Activated naive CD4-positive, alpha-beta T cell treated with anti-CD3 and anti-CD28 coated beads for 36 hours (primary cell): ENCODE data around the gene PREP. TPM values are rescaled to one million over a fixed set of nuclear protein-coding genes. Genes with fewer than 3 reads are reported as not detected.
"Not testable (repeated sequence)": the region's sequence is repeated elsewhere in the genome, so short reads cannot be mapped to it uniquely, and the experiment has no call there.

ENCODE experiments used
- CTCF ChIA-PET: fragments of 350-600 bp; sonication (Branson Sonifier 250); formaldehyde crosslinking; loops from one replicate; lab custom pipeline; 2021; ENCODE audit warnings: antibody characterized with exemption; lab: Charles Lee
- DNase-seq: peaks from one replicate; pipeline ENCODE4 v3.0.0-alpha.2; 2020
- H3K27ac Mint-ChIP-seq: one replicate; pipeline ENCODE4 v1.8.0; 2021; ENCODE audit warnings: mild to moderate bottlenecking, mixed read lengths
- H3K27me3 Mint-ChIP-seq: one replicate; pipeline ENCODE4 v1.8.0; 2021; ENCODE audit warnings: low read depth, mixed read lengths
- H3K36me3 Mint-ChIP-seq: one replicate; pipeline ENCODE4 v1.8.0; 2021; ENCODE audit warnings: low read depth, mixed read lengths
- H3K4me1 Mint-ChIP-seq: one replicate; pipeline ENCODE4 v1.8.0; 2021; ENCODE audit warnings: low read depth, mixed read lengths
- H3K4me3 Mint-ChIP-seq: one replicate; pipeline ENCODE4 v1.8.0; 2021; ENCODE audit warnings: mild to moderate bottlenecking, moderate library complexity, mixed read lengths
- H3K9me3 Mint-ChIP-seq: one replicate; pipeline ENCODE4 v1.8.0; 2021; ENCODE audit warnings: mixed read lengths
- intact Hi-C: fragments of 100-400 bp; cut with micrococcal nuclease; formaldehyde crosslinking; loops from one replicate; pipeline ENCODE4 v1.15.1; 2023
- total RNA-seq, 2 experiments: library from RNA; stranded (reverse); gene quantifications; one replicate each; pipeline ENCODE4 v1.2.3, GENCODE V29; 2021

The PREP gene
- total RNA-seq, 2 experiments from 2014 or later, result 32.6 to 33.9 TPM

GRCh38 chr6:105429676-105430075 is 26.8 kb upstream of the PREP start:
- Mint-ChIP-seq H3K27me3 (peaks cover 3% of the 10 kb centered on the region), H3K9me3 (no peaks in the 10 kb centered on the region), H3K4me1 (no peaks in the 10 kb centered on the region), H3K4me3 (no peak overlapping the region), H3K36me3 (no peaks in the 10 kb centered on the region), H3K27ac (no peak overlapping the region)
- CTCF ChIA-PET, result interaction anchor here (0.7 to 1.5 kb wide), 5 partner anchors 12 to 491 kb away, joined by 3 read pairs; no protein-coding TSS in a partner anchor
- intact Hi-C loops, result loop anchor here (5.0 kb wide), 2 partner anchors 298 to 1018 kb away; no protein-coding TSS in a partner anchor
- no peak for DNase-seq

DNA sequence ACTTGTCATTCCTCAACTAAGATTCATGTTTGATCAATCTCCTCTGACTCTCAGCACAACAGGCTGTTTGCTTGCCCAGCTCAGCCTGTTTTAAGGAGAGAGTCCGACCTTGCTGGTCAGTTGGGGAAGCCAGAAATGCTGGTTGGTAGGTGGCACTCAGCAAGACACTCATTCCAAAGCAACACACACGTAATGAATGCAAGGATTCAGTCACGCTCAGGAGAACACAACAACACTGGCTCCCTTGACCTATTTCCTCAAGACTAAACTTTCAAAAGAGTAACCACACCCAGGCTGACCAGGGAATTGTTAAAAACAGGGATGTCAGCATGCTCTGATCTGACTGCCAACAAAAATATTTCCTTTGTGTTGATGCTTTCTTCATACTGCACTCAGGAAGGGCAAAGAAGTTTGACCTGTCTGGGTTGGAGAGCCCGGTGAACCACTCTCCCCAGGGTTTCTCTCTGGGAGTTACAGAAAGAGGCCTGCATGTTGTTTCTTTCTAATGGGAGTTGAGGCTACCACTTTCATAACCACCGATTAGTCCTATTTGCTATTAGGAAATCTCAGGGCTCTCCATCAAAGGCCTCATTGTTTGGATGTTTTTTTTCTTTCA is 25.6 kb upstream of the PREP start:
- CTCF ChIA-PET, result interaction anchor here (1.1 kb wide), 1 partner anchor 343 kb away, joined by 4 read pairs; no protein-coding TSS in a partner anchor
- Mint-ChIP-seq H3K9me3 (no peaks in the 10 kb centered on the region), H3K4me1 (no peaks in the 10 kb centered on the region), H3K36me3 (no peaks in the 10 kb centered on the region), H3K4me3 (no peak overlapping the region), H3K27ac (no peak overlapping the region), H3K27me3 (peaks cover 5% of the 10 kb centered on the region)
- intact Hi-C loops, result no loop called here
- DNase-seq, result no peak

- H3K4me3 Mint-ChIP-seq, result no peak overlapping the region
- peaks cover 3% of the 10 kb centered on the region for H3K27me3 Mint-ChIP-seq
- DNase-seq, result peak; percentile 74
- intact Hi-C loops, result loop anchor here (1.0 kb wide), 2 partner anchors 337 to 634 kb away; no protein-coding TSS in a partner anchor
- CTCF ChIA-PET, result interaction anchor here (0.9 to 2.6 kb wide), 3 partner anchors 75 to 337 kb away, joined by 3 to 19 read pairs (median 11); no protein-coding TSS in a partner anchor
- no peaks in the 10 kb centered on the region for H3K36me3 Mint-ChIP-seq
- no peaks in the 10 kb centered on the region for H3K9me3 Mint-ChIP-seq
- no peaks in the 10 kb centered on the region for H3K4me1 Mint-ChIP-seq
- H3K27ac Mint-ChIP-seq, result no peak overlapping the region
Observed at GRCh38 chr6:105424175-105424783, 21.4 kb upstream of the PREP start.

DNA sequence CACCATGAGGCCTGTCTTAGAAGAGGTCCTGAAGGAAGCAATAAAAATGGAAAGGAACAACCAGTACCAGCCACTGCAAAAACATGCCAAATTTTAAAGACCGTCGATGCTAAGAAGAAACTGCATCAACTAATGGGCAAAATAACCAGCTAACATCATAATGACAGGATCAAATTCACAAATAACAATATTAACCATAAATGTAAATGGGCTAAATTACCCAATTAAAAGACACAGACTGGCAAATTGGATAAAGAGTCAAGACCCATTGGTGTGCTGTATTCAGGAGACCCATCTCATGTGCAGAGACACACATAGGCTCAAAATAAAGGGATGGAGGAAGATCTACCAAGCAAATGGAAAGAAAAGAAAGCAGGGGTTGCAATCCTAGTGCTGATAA is 14.1 kb upstream of the PREP start:
- intact Hi-C loops, H3K4me3 Mint-ChIP-seq, H3K4me1 Mint-ChIP-seq, H3K36me3 Mint-ChIP-seq, H3K27ac Mint-ChIP-seq, DNase-seq: not testable (repeated sequence)
- CTCF ChIA-PET, result interaction anchor here (1.8 kb wide), 1 partner anchor 329 kb away, joined by 4 read pairs; no protein-coding TSS in a partner anchor
- peaks cover 30% of the 10 kb centered on the region for H3K9me3 Mint-ChIP-seq
- H3K27me3 Mint-ChIP-seq, result peaks cover 33% of the 10 kb centered on the region

- H3K9me3 Mint-ChIP-seq, result peaks cover under 1% of the 10 kb centered on the region
- CTCF ChIA-PET, result interaction anchor here (0.7 to 1.0 kb wide), 2 partner anchors 22 to 471 kb away, joined by 3 read pairs; no protein-coding TSS in a partner anchor
- no peak overlapping the region for H3K27ac Mint-ChIP-seq
- intact Hi-C loops, result loop anchor here (10.0 kb wide), 1 partner anchor 195 kb away; no protein-coding TSS in a partner anchor
- peaks cover 6% of the 10 kb centered on the region for H3K4me1 Mint-ChIP-seq
- H3K27me3 Mint-ChIP-seq, result peaks cover 31% of the 10 kb centered on the region
- no peak for DNase-seq
- no peaks in the 10 kb centered on the region for H3K36me3 Mint-ChIP-seq
- no peak overlapping the region for H3K4me3 Mint-ChIP-seq
Observed at GRCh38 chr6:105409734-105410133, 6.9 kb upstream of the PREP start.

GRCh38 chr6:105402090-105402938 is 568 bp downstream of the PREP start:
- intact Hi-C loops, result loop anchor here (2.0 to 10.0 kb wide), 3 partner anchors 188 to 720 kb away; no protein-coding TSS in a partner anchor
- peaks cover 62% of the 10 kb centered on the region for H3K4me1 Mint-ChIP-seq

DNA sequence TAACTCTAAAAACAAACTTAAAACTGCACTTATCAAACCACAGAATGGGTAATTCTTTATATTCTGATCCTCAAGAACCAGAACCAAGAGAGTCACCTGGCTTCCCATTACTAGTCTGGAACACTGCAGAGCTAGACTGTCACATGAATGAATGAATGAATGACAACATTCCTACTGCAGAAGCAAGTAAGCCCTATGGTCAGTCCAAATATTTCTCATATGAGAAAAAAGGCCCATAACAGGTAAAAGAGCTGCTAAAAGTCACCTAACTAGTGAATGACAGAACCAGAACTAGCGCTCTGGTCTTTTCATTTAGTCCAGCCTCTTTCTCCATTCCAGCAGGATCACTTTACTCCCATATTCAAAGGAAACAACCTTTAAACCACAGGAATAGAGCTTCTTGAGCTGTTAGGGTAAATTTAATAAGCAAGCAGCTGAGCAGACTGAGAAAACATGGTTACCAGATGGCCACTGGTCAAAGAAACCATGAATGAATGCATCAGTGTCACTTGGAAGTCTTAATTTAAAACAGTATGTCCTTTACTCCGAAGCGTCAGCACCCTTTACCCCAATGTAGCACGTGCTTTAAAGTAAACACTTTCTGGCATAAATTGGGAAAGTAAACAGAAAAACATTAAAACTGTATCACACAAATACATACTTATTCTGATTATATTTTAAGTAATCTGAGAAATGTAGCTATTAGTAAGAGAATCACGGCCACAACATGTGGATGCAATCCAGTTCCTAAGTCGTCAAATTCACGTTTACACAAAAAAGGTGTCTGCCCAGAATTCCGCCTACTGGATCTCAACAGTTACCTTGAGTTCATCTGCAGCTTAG is 1.4 kb downstream of the PREP start:
- no peaks in the 10 kb centered on the region for H3K27me3 Mint-ChIP-seq
- H3K4me3 Mint-ChIP-seq, result peak overlapping the region; percentile 88
- H3K36me3 Mint-ChIP-seq, result peaks cover 2% of the 10 kb centered on the region
- H3K27ac Mint-ChIP-seq, result no peak overlapping the region
- no peak for DNase-seq
- intact Hi-C loops, result loop anchor here (2.0 to 10.0 kb wide), 3 partner anchors 187 to 719 kb away; no protein-coding TSS in a partner anchor
- no peaks in the 10 kb centered on the region for H3K9me3 Mint-ChIP-seq
- peaks cover 62% of the 10 kb centered on the region for H3K4me1 Mint-ChIP-seq
- CTCF ChIA-PET, result interaction anchor here (0.7 to 2.1 kb wide), 3 partner anchors 29 to 102 kb away, joined by 3 to 4 read pairs (median 3); no protein-coding TSS in a partner anchor

More at GRCh38 chr6:105402090-105402938, 568 bp downstream of the PREP start:
- peak; percentile 38 for DNase-seq
- Mint-ChIP-seq H3K4me3 (peak overlapping the region; percentile 88), H3K27me3 (peaks cover 3% of the 10 kb centered on the region), H3K9me3 (no peaks in the 10 kb centered on the region), H3K27ac (no peak overlapping the region), H3K36me3 (no peaks in the 10 kb centered on the region)
- CTCF ChIA-PET, result interaction anchor here (0.6 to 2.1 kb wide), 9 partner anchors 8 to 318 kb away, joined by 3 to 8 read pairs (median 3); no protein-coding TSS in a partner anchor

- DNase-seq, result no peak
- no peak overlapping the region for H3K27ac Mint-ChIP-seq
- intact Hi-C loops, result loop anchor here (5.0 to 10.0 kb wide), 2 partner anchors 186 to 613 kb away; no protein-coding TSS in a partner anchor
- H3K27me3 Mint-ChIP-seq, result no peaks in the 10 kb centered on the region
- H3K9me3 Mint-ChIP-seq, result no peaks in the 10 kb centered on the region
- H3K4me3 Mint-ChIP-seq, result no peak overlapping the region
- CTCF ChIA-PET, result interaction anchor here (1.0 kb wide), 1 partner anchor 40 kb away, joined by 3 read pairs; no protein-coding TSS in a partner anchor
- peaks cover 62% of the 10 kb centered on the region for H3K4me1 Mint-ChIP-seq
- H3K36me3 Mint-ChIP-seq, result peaks cover 7% of the 10 kb centered on the region
Observed at GRCh38 chr6:105400501-105400900, 2.4 kb downstream of the PREP start.

DNA sequence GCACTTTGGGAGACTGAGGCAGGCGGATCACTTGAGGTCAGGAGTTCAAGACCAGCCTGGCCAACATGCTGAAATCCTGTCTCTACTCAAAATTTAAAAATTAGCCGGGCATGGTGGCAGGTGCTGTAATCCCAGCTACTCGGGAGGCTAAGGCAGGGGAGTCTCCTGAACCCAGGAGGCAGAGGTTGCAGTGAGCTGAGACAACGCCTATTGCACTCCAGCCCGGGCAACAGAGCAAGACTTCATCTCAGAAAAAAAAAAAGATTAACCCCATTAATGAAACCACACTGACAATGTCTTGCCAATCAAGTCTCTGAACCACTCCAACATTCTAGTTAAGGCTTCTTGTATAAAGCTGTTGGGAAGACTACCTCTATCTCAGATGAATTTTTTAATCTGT is 4.0 kb downstream of the PREP start:
- DNase-seq, result no peak
- Mint-ChIP-seq H3K9me3 (no peaks in the 10 kb centered on the region), H3K27me3 (no peaks in the 10 kb centered on the region), H3K27ac (no peak overlapping the region), H3K4me3 (no peak overlapping the region), H3K36me3 (peaks cover 10% of the 10 kb centered on the region), H3K4me1 (peaks cover 49% of the 10 kb centered on the region)
- CTCF ChIA-PET, result no interaction called here
- intact Hi-C loops, result no loop called here

- CTCF ChIA-PET, result interaction anchor here (1.2 to 1.6 kb wide), 2 partner anchors 32 to 310 kb away, joined by 3 to 6 read pairs; no protein-coding TSS in a partner anchor
- Mint-ChIP-seq H3K4me1 (peaks cover 44% of the 10 kb centered on the region), H3K27me3 (no peaks in the 10 kb centered on the region), H3K9me3 (no peaks in the 10 kb centered on the region), H3K4me3 (no peak overlapping the region), H3K27ac (no peak overlapping the region), H3K36me3 (peaks cover 12% of the 10 kb centered on the region)
- DNase-seq, result no peak
- intact Hi-C loops, result no loop called here
Observed at GRCh38 chr6:105397987-105398386, 4.9 kb downstream of the PREP start.

DNA sequence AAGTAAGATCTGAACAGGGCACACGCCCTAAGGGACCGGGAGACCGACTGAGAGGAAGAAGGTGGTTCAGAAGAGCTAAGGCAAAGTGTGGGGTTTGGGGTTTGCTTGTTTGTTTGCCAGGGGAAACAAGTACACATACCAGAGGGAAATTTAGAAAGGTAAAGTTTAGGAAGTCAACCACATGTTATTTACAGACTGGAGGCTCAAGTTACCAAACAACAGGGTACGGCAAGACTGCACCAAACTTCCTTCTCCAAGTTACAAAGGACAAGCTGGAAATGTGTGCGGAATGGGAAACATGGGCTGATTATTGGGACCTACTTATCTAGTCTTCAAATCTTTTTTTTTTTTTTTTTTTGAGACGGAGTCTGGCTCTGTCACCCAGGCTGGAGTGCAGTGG is 11.2 kb downstream of the PREP start:
- intact Hi-C loops, result no loop called here
- CTCF ChIA-PET, result no interaction called here
- Mint-ChIP-seq H3K27me3 (no peaks in the 10 kb centered on the region), H3K4me3 (no peak overlapping the region), H3K36me3 (peaks cover 24% of the 10 kb centered on the region), H3K4me1 (no peaks in the 10 kb centered on the region), H3K27ac (no peak overlapping the region), H3K9me3 (no peaks in the 10 kb centered on the region)
- DNase-seq, result no peak
